Thyroid gland (tissue), 4 donors: ENCODE measurements around the gene HTD2. TPM values are rescaled to one million over a fixed set of nuclear protein-coding genes. Genes with fewer than 3 reads are reported as not detected.

Experiments
- DNase-seq, 2 donors: peaks; one replicate each; pipeline ENCODE4 v3.0.0-alpha.2; 2019
- H3K27ac ChIP-seq, 3 donors: fragments of 200-600 bp; sonication (generic); 1 replicate in 2 of 3; 2 replicates in 1 of 3; pipeline ENCODE4 v1.5.1; 2016 to 2019; ENCODE audit warnings: mild to moderate bottlenecking in 1 of 3, moderate library complexity in 1 of 3
- H3K27me3 ChIP-seq: fragments of 200-600 bp; sonication (generic); one replicate; pipeline ENCODE4 v1.5.1; 2019
- H3K36me3 ChIP-seq, 2 donors: fragments of 200-600 bp; sonication (generic); one replicate each; pipeline ENCODE4 v1.5.1; 2016 to 2019
- H3K4me1 ChIP-seq, 2 donors: fragments of 200-600 bp; sonication (generic); one replicate each; pipeline ENCODE4 v1.5.1; 2017 to 2019
- H3K4me3 ChIP-seq, 3 donors: fragments of 200-600 bp; sonication (generic); replicated peaks in 1 of 3; 1 replicate in 2 of 3; 2 replicates in 1 of 3; pipeline ENCODE4 v1.5.1; 2016; ENCODE audit warnings: mild to moderate bottlenecking in 1 of 3
- H3K9me3 ChIP-seq: fragments of 200-600 bp; sonication (generic); one replicate; pipeline ENCODE4 v1.5.1; 2017
- POLR2A ChIP-seq, 2 donors: fragments of 450-650 bp; IDR thresholded peaks; one replicate each; pipeline ENCODE4 v1.6.1; 2017; ENCODE audit warnings: antibody characterized with exemption in 2 of 2, mild to moderate bottlenecking in 2 of 2, moderate library complexity in 1 of 2
- WGBS, 2 donors: methylation state at CpG; one replicate each; pipeline ENCODE4 v1.1.5; 2017; 5-methylcytosine and 5-hydroxymethylcytosine counted together
- intact Hi-C: fragments of 100-400 bp; cut with DNase I; formaldehyde crosslinking; loops from one replicate; pipeline ENCODE4 v1.15.1; 2023
- total RNA-seq, 4 donors: library from RNA; depleted of rRNA; stranded (reverse); fragments of >200 nt; gene quantifications; one replicate each; pipeline ENCODE4 v1.2.3, GENCODE V29; 2016
- TF ChIP-seq, protein P1 (sequence below), 6 experiments: fragments of 200-600 bp in 3 of 6; fragments of 450-650 bp in 3 of 6; sonication (generic) in 3 of 6; IDR thresholded peaks; one replicate each; pipeline ENCODE4 v1.5.1; 2016 to 2019; ENCODE audit warnings: antibody characterized with exemption in 6 of 6, mild to moderate bottlenecking in 2 of 6, inconsistent platforms in 1 of 6, moderate library complexity in 1 of 6

Gene HTD2
- total RNA-seq, 4 donors from 2014 or later = 8.4 to 19.8 (median 18.6) TPM

DNA sequence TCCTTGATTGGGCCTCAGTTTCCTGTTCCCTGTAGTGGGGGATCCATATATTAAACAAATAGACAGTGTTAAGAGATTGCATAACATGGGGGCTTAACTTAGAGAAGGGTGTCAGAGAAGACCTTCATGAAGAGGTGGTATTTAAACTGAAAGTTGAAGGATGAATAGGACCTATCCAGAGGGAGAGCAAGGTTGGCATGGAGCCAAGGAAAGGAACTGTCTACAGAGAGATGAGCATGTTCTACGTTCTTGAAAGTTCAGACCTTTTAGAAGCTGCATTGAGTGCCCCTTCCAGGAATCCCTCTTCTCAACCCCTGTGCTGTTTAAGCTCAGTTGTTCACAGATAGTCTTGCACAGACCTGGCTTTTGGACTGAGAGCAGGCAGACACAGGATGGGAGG is 2.4 kb downstream of the HTD2 start:
- Histone ChIP-seq H3K9me3 (no peaks in the 10 kb centered on the region), H3K27ac (no peak overlapping the region), H3K4me3 (no peak overlapping the region), H3K36me3 (peaks cover 25 to 26% of the 10 kb centered on the region in 2 donors), H3K4me1 (peaks cover 15 to 21% of the 10 kb centered on the region in 2 donors), H3K27me3 (no peaks in the 10 kb centered on the region)
- intact Hi-C loops = no loop called here
- 13 to 29% methylated on average over 1 of the region's 1 CpG for WGBS, 2 donors
- TF ChIP-seq POLR2A (IDR thresholded peaks at IDR 0.05) = no peak
- TF ChIP-seq, protein P1, sequence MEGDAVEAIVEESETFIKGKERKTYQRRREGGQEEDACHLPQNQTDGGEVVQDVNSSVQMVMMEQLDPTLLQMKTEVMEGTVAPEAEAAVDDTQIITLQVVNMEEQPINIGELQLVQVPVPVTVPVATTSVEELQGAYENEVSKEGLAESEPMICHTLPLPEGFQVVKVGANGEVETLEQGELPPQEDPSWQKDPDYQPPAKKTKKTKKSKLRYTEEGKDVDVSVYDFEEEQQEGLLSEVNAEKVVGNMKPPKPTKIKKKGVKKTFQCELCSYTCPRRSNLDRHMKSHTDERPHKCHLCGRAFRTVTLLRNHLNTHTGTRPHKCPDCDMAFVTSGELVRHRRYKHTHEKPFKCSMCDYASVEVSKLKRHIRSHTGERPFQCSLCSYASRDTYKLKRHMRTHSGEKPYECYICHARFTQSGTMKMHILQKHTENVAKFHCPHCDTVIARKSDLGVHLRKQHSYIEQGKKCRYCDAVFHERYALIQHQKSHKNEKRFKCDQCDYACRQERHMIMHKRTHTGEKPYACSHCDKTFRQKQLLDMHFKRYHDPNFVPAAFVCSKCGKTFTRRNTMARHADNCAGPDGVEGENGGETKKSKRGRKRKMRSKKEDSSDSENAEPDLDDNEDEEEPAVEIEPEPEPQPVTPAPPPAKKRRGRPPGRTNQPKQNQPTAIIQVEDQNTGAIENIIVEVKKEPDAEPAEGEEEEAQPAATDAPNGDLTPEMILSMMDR (IDR thresholded peaks at IDR 0.05) = no peak
- no peak for DNase-seq

DNA sequence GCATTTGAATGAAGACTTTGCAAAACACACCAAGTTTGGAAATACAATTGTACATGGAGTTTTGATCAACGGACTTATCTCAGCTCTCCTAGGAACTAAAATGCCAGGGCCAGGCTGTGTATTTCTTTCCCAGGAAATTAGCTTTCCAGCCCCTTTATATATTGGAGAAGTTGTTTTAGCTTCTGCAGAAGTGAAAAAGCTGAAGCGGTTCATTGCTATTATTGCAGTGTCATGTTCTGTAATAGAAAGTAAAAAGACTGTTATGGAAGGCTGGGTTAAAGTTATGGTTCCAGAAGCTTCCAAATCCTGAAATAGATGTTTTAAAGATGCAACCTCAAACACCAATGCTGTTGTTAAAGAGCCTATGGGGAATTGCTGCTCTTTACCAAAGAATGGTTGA is 11.5 kb downstream of the HTD2 start:
- Histone ChIP-seq H3K36me3 (peaks cover 35 to 36% of the 10 kb centered on the region in 2 donors), H3K9me3 (no peaks in the 10 kb centered on the region), H3K27me3 (no peaks in the 10 kb centered on the region), H3K27ac (no peak overlapping the region), H3K4me1 (no peaks in the 10 kb centered on the region), H3K4me3 (no peak overlapping the region)
- intact Hi-C loops = no loop called here
- no peak for DNase-seq
- TF ChIP-seq POLR2A (IDR thresholded peaks at IDR 0.05) = no peak
- TF ChIP-seq, protein P1 (IDR thresholded peaks at IDR 0.05) = no peak
- 83 to 94% methylated on average over 2 of the region's 2 CpGs for WGBS, 2 donors

DNA sequence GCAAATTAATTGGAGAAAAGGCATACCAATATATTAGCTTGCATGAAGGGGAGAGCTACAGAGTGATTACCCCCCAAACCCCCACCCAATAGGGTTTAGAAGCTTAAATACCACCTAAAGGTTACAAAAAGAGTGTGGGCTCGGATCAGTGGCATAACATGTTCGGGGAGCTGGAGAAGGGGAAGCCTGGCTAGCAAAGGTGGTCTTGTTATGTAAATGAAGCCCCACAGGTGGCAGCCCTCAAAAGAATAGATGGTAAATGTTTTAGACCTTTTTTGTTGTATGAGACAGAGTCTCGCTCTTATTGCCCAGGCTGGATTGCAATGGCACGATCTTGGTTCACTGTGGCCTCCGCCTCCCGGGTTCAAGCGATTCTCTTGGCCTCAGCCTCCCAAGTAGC is 15.5 kb downstream of the HTD2 start:
- intact Hi-C loops = loop anchor here (5.0 kb wide), 1 partner anchor 91 kb away; no protein-coding TSS in a partner anchor
- H3K9me3 ChIP-seq = no peaks in the 10 kb centered on the region
- no peak overlapping the region for H3K27ac ChIP-seq
- WGBS, 2 donors = 89 to 92% methylated on average over 7 of the region's 7 CpGs
- no peak overlapping the region for H3K4me3 ChIP-seq
- H3K36me3 ChIP-seq = peaks cover 9 to 15% of the 10 kb centered on the region in 2 donors
- H3K4me1 ChIP-seq = peaks cover 31 to 34% of the 10 kb centered on the region in 2 donors
- no peaks in the 10 kb centered on the region for H3K27me3 ChIP-seq
- TF ChIP-seq, protein P1 (IDR thresholded peaks at IDR 0.05) = no peak
- TF ChIP-seq POLR2A (IDR thresholded peaks at IDR 0.05) = no peak
- no peak for DNase-seq

DNA sequence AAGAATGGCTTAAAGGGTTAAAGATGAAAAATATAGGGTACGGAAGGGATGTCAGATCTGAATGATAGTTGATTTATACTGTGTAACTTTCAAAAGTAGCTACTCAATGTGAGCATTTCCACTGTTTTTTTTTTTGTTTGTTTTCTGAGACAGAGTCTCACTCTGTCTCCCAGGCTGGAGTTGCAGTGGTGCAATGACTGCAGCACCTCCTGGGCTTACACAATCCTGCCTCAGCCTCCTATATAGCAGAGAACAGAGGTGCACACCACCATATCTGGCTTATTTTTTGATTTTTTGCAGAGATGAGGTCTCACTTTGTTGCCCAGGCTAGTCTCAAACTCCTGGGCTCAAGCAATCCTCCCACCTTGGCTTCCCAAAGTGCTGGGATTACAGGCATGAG is 16.5 kb downstream of the HTD2 start:
- TF ChIP-seq POLR2A (IDR thresholded peaks at IDR 0.05) = no peak
- TF ChIP-seq, protein P1 (IDR thresholded peaks at IDR 0.05) = no peak
- no peaks in the 10 kb centered on the region for H3K9me3 ChIP-seq
- H3K27ac ChIP-seq = peak overlapping the region in 2 of 3 donors; percentile 34 to 85
- H3K36me3 ChIP-seq = peaks cover 0 to 7% of the 10 kb centered on the region in 2 donors
- DNase-seq = no peak
- WGBS, 2 donors = 76 to 78% methylated on average over 1 of the region's 1 CpG
- no peak overlapping the region for H3K4me3 ChIP-seq
- intact Hi-C loops = loop anchor here (5.0 kb wide), 1 partner anchor 90 kb away; no protein-coding TSS in a partner anchor
- peaks cover 39 to 42% of the 10 kb centered on the region in 2 donors for H3K4me1 ChIP-seq
- no peaks in the 10 kb centered on the region for H3K27me3 ChIP-seq

DNA sequence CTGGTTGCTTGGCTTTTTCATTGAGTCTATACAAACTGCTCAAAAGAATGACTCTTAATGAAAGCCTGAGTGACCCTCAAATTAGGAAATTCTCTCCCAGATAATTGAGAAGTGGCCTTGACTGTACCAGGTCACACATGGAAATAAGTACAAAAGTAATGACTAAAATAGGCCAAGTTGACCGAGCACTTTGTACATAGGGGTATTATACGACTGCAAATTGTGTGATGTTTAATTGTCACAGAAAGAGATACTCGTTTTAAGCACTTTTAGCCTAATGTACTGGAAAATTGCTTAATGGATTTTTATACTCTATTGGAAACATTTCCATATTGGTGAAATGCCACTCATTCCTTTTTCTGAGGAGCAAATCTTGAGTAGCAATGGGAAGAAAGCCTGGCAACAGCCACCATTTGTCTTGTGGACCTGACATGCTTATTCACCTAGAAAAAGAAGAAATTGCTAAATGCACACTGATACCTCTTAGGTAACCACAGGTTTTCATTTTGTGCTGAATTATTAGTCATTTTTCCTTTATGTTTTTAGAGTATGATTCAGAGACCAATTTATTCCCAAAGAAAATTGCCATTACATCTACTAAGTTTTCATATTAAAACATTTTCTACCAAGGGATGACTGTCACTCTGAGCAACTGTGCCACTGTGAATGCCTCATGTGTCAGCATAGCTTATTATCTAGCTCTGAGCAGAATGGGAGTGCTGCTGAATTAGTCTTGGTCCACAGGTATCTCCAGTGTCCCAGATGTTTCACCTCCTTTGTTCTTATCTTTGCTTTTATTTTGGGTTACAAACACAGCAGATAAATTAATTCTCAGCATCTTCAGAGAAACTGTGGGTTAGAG is 17.4 kb downstream of the HTD2 start:
- Histone ChIP-seq H3K36me3 (no peaks in the 10 kb centered on the region), H3K4me3 (no peak overlapping the region), H3K27me3 (no peaks in the 10 kb centered on the region), H3K9me3 (no peaks in the 10 kb centered on the region), H3K4me1 (peaks cover 39 to 43% of the 10 kb centered on the region in 2 donors), H3K27ac (peak overlapping the region in 2 of 3 donors; percentile 34 to 85)
- intact Hi-C loops = loop anchor here (5.0 kb wide), 1 partner anchor 89 kb away; no protein-coding TSS in a partner anchor
- 77% methylated on average over 3 of the region's 3 CpGs for WGBS, 2 donors
- TF ChIP-seq, protein P1 (IDR thresholded peaks at IDR 0.05) = no peak
- no peak for TF ChIP-seq POLR2A (IDR thresholded peaks at IDR 0.05)
- DNase-seq = no peak
